ENCODE results near the gene NRL.

- no peak for TF ChIP-seq CTCF (IDR thresholded peaks at IDR 0.05)
- TF ChIP-seq ATF1 (CRISPR knock-in tag; IDR thresholded peaks at IDR 0.05): no peak
Measured at GRCh38 chr14:24110523-24110922, 4.2 kb downstream of the NRL start.
